Ammon's horn (tissue), 1 donor: ENCODE measurements around the gene WWP2.
A peak's percentile ranks its signal among the peaks of the same experiment; 100 is the strongest.
"Not testable (repeated sequence)": the region's sequence is repeated elsewhere in the genome, so short reads cannot be mapped to it uniquely, and the experiment has no call there.

Source experiments
- DNase-seq: peaks from one replicate; pipeline ENCODE4 v3.0.0-alpha.2; 2016; ENCODE audit warnings: low spot score

The WWP2 gene

GRCh38 chr16:69745959-69746358, 16.2 kb upstream of the WWP2 start:
- DNase-seq: no peak

DNA sequence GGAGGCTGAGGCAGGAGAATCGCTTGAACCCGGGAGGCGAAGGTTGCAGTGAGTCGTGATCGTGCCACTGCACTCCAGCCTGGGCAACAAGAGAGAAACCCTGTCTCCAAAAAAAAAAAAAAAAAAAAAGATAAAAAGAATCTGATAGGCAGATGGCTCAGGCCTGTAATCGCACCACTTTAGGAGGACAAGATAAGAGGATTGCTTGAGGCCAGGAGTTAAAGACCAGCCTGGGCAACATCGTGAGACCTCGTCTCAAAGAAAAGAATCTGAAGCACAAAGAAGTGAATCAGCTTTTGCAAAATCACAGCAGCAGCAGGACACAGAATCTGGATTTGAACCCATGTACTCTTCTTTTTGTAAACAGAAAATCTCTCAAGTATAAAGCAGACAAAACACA, 15.0 kb upstream of the WWP2 start:
- no peak for DNase-seq

DNA sequence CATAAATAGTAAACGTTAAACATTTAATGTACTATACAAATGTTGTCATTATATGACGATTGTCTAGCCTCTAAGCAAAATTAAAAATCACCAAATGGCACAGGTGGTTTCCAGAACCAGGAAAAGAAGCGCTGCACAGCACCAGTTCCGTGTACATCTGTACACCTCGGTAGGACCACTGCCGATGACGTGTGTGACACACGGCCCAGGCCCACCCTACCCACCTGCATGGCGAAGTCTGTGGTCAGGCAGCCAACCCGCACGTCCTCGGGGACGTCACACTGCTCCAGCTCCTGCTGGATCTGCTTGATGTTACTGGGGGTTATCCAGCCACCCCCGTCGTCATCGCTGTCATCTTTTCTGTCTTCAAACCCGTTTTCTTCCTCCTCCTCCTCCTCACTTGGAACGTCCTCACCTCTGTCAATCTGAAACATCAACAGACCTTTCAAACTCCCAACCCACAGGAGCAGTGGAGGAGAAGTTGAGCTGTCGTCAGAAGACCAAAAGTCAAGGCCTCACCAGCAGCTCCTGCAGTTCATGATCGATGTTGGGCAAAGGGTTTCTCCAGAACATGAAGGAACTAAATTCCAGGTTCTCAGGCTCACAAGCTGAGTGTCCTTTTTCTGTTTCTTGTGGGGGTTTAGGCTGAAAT, 13.3 kb upstream of the WWP2 start:
- no peak for DNase-seq

- no peak for DNase-seq
Measured at GRCh38 chr16:69754143-69754468, 8.0 kb upstream of the WWP2 start.

- peak; percentile 97 for DNase-seq
Measured at GRCh38 chr16:69754469-69755310, 7.4 kb upstream of the WWP2 start, which contains the start of gene NOB1. Gene NOB1 (minus strand): TSS chr16:69754926. CDS start chr16:69754910, 16 bp downstream.

DNA sequence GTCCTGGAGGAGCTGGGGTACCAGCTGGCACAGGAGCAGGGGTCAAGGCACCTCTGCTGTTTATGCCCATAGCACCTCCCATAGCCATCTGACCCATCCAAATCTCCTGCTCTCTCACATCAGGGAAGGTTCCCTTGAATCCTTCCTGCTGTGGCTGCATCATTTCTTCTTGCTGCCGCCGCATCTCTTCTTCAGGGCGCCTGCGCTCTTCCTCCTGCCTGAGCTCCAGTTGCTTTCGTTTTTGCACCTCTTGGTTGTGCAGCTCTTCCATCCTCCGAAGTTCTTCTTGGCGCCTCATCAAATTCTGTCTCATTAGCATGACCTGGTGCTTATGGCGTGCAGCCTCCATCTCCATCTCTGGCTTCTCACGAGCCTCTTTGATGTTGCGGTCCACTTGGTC, 5.4 kb upstream of the WWP2 start:
- DNase-seq: no peak

GRCh38 chr16:69757375-69757774, 4.8 kb upstream of the WWP2 start:
- DNase-seq: not testable (repeated sequence)

DNA sequence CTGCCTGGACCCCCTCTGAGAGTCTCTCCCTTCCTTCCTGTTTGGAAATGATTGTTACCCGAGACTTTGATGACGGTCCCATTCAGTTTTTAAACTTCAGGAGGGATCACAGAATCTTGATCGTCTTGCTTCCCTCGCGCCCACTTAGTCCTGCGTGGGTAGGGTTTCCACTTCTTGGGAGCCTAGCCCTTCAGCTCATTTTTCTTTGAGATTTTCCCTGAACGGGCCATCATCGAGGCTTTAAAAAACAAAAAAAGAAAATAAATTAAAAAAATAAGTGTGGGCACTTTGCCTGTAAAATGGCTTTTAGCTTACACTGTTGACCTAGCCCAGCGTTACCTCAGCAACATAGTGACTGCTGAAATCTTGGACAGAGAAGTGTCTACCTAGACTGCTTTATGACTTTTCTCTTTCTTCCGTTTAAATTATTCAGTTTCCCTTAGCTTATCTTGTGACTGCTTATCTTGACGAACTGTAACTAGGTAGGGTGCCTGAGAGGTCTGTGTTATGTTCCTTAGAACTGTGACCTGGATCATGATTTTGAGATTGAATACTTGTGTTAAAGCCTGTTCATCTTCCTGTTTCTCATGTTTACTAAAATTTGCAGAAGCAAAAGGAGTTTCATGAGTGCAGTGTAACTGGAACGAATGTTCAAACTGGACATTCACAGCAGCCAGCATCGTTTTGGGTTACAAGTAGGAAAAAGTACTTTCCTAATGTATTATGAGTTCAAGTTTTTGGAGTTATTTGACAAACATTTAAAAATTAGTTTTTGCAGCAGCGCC, 874 bp downstream of the WWP2 start:
- DNase-seq: no peak

- DNase-seq: no peak
Measured at GRCh38 chr16:69763599-69763942, 1.4 kb downstream of the WWP2 start.

GRCh38 chr16:69767459-69768229, 5.5 kb downstream of the WWP2 start:
- no peak for DNase-seq

DNA sequence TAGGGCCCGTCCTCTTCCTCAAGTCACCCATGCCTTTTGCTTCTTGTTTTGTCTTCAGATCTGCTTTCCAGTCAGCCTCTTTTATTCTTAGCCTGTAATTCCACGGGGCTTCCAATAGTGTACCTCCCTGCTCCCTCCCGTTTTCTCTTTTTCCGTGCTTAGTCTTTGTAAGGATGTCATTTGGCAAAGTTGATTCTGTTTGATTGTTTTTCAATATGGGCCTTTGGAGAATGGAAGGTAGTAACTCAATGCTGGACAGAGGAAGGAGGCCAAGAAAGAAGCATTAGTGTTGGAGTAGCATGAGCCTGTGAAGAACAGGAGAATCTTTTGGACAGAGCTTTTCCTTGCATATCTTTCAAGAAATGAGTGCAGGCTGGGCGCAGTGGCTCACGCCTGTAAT, 6.5 kb downstream of the WWP2 start:
- DNase-seq: no peak

DNA sequence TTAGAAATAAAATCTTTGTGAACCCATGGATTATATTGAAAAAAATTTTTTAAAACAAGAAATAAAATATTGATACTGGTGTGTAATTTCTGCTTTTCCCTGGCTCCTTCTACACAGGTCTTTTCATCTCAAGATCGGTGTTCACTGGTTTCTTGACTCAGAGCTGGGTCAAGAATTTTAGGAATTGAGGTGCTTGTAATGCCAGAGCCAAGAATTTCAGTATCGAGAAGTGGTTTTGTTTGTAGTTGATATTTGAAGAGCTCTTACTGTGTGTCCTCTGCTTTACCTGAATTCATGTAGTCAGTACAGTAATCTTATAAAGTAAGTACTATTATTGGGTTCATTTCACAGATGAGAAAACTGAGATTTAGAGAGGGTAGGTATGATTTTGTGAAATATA, 7.3 kb downstream of the WWP2 start:
- no peak for DNase-seq

- DNase-seq: no peak
Measured at GRCh38 chr16:69771651-69771967, 9.5 kb downstream of the WWP2 start.

- no peak for DNase-seq
Measured at GRCh38 chr16:69773260-69773947, 11.3 kb downstream of the WWP2 start.

DNA sequence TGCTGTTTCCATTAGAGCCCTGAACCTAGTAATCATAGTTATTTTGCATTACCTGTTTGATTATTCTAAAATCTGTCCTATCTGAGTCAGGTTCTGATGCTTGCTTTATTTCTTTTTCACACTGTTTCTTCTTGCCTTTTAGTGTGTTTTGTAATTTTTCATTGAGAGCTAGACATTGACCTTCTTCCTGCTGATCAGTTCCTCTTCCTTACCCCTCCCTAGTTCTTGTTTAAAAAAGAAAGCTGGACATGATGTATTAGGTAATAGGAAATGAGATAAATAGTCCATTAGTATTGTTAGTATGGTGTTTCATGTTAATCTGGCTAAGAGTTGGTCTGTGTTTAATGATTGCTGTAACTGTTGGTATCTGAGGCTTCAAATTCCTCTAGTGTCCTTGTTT, 13.4 kb downstream of the WWP2 start:
- no peak for DNase-seq

DNA sequence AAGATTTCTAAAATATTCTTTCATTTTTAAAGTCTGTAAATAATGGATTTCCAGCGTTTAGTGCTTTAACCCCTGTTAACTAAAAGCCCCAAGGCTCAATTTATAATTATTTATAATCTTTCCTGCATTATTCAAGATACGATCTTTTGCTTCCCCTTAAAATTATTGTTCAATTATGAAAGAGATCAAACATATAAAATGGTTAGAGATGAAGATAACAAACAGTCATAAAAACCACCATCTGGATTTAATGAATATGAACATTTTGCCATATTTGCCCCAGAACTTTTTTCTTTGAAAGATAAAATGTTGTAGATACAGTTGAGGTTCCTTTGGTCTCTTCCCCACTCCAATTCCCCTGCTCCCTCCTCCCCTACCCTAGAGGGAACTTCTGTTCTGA, 17.6 kb downstream of the WWP2 start:
- no peak for DNase-seq

GRCh38 chr16:69781118-69781517, 19.0 kb downstream of the WWP2 start:
- DNase-seq: no peak

DNA sequence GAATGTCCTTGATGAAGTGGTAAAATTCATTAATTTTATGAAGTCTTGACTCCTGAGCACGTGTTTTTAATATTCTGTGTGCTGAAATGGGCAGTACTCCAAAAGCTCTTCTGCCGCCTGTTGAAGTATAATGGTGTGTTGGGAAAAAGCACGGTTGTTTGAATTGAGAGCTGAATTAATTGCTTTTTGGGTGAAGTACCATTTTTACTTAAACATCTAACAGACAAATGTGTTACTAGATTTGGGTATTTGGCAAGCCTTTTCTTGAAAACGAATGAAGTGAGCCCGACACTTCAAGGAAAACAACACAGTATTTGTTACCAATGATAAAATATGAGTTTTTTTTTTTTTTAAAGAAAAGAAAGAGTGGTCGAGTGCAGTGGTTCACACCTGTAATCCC, 22.5 kb downstream of the WWP2 start:
- no peak for DNase-seq

- DNase-seq: no peak
Measured at GRCh38 chr16:69787883-69788282, 25.8 kb downstream of the WWP2 start.

- not testable (repeated sequence) for DNase-seq
Measured at GRCh38 chr16:69791391-69791847, 29.3 kb downstream of the WWP2 start.

GRCh38 chr16:69793526-69793925, 31.4 kb downstream of the WWP2 start:
- DNase-seq: no peak

DNA sequence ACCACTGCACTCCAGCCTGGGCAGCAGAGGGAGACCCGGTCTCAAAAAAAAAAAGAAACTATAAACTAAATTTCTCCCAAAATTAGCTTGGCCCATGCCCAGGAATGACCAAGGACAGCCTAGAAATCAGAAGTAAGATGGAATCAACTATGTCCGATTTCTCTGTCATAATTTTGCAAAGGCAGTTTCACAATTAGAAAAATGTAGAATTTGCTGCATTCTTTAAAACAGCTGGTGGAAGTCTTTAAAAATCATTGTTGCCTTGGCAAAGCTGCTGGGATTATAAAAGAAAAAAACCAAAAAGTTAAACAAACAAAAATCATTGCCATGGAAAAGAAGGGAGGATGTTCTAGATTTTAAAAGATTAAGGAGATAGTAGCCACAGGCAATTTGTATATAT, 32.4 kb downstream of the WWP2 start:
- DNase-seq: no peak
